Activated CD4-positive, alpha-beta memory T cell treated with anti-CD3 and anti-CD28 coated beads, Interleukin-2, amount 10 ng/mL, durations not matched to agents 7 days and 5 days (primary cell): ENCODE results near the gene PCDHGA6. TPM values are rescaled to one million over a fixed set of nuclear protein-coding genes. Genes with fewer than 3 reads are reported as not detected.

ENCODE experiments used
- CTCF ChIA-PET: fragments of 350-600 bp; sonication (Branson Sonifier 250); formaldehyde crosslinking; loops from one replicate; lab custom pipeline; 2021; ENCODE audit warnings: antibody characterized with exemption, inconsistent platforms; lab: Charles Lee
- POLR2A ChIA-PET: fragments of 350-600 bp; sonication (Branson Sonifier 250); formaldehyde crosslinking; loops from one replicate; lab custom pipeline; 2021; ENCODE audit warnings: antibody characterized with exemption; lab: Charles Lee
- DNase-seq: peaks from one replicate; pipeline ENCODE4 v3.0.0-alpha.2; 2020
- H3K27ac Mint-ChIP-seq: one replicate; pipeline ENCODE4 v1.8.0; 2021; ENCODE audit warnings: mild to moderate bottlenecking, mixed read lengths
- H3K27me3 Mint-ChIP-seq: one replicate; pipeline ENCODE4 v1.8.0; 2021; ENCODE audit warnings: mixed read lengths
- H3K36me3 Mint-ChIP-seq: one replicate; pipeline ENCODE4 v1.8.0; 2021; ENCODE audit warnings: low read depth, mixed read lengths
- H3K4me1 Mint-ChIP-seq: one replicate; pipeline ENCODE4 v1.8.0; 2021; ENCODE audit warnings: mixed read lengths
- H3K4me3 Mint-ChIP-seq: one replicate; pipeline ENCODE4 v1.8.0; 2021; ENCODE audit warnings: mild to moderate bottlenecking, mixed read lengths
- H3K9me3 Mint-ChIP-seq: one replicate; pipeline ENCODE4 v1.8.0; 2021; ENCODE audit warnings: mixed read lengths
- total RNA-seq, 2 experiments: library from RNA; stranded (reverse); gene quantifications; one replicate each; pipeline ENCODE4 v1.2.3, GENCODE V29; 2021

Gene PCDHGA6
- total RNA-seq, 2 experiments from 2014 or later = 0.10 TPM

GRCh38 chr5:141420855-141421488 lies 47.3 kb downstream of the PCDHGA6 start, which contains the start of gene PCDHGA11:
Gene PCDHGA11, plus strand, starts transcription at chr5:141421051. Its CDS starts 177 bp downstream, at chr5:141421228.
- Mint-ChIP-seq H3K27ac (peak within 1 kb of the TSS; percentile 5), H3K36me3 (peaks cover 23% of the 10 kb centered on the region), H3K9me3 (peaks cover 17% of the 10 kb centered on the region), H3K27me3 (peaks cover 64% of the 10 kb centered on the region), H3K4me3 (peak within 1 kb of the TSS; percentile 70), H3K4me1 (peaks cover 12% of the 10 kb centered on the region)
- ChIA-PET CTCF (interaction anchor here (0.6 to 2.5 kb wide), 22 partner anchors 8 to 560 kb away, joined by 3 to 16 read pairs (median 4); partner anchors contain the start of genes PCDHGA10, PCDHGA12, PCDHGA3 and PCDHGA4), POLR2A (interaction anchor here (0.6 to 1.6 kb wide), 7 partner anchors 8 to 97 kb away, joined by 3 to 5 read pairs (median 4); partner anchors contain the start of gene PCDHGA10)
- peak; percentile 46 for DNase-seq

GRCh38 chr5:141421489-141421855 lies 47.8 kb downstream of the PCDHGA6 start:
- Mint-ChIP-seq H3K4me1 (peaks cover 12% of the 10 kb centered on the region), H3K27me3 (peaks cover 66% of the 10 kb centered on the region), H3K27ac (no peak overlapping the region), H3K9me3 (peaks cover 17% of the 10 kb centered on the region), H3K4me3 (peak overlapping the region; percentile 70), H3K36me3 (peaks cover 23% of the 10 kb centered on the region)
- ChIA-PET CTCF (interaction anchor here (0.8 to 2.5 kb wide), 20 partner anchors 9 to 142 kb away, joined by 3 to 16 read pairs (median 4); partner anchors contain the start of genes PCDHGA10, PCDHGA12, PCDHGA3 and PCDHGA4), POLR2A (interaction anchor here (0.6 to 1.6 kb wide), 7 partner anchors 9 to 98 kb away, joined by 3 to 5 read pairs (median 4); partner anchors contain the start of gene PCDHGA10)
- no peak for DNase-seq

DNA sequence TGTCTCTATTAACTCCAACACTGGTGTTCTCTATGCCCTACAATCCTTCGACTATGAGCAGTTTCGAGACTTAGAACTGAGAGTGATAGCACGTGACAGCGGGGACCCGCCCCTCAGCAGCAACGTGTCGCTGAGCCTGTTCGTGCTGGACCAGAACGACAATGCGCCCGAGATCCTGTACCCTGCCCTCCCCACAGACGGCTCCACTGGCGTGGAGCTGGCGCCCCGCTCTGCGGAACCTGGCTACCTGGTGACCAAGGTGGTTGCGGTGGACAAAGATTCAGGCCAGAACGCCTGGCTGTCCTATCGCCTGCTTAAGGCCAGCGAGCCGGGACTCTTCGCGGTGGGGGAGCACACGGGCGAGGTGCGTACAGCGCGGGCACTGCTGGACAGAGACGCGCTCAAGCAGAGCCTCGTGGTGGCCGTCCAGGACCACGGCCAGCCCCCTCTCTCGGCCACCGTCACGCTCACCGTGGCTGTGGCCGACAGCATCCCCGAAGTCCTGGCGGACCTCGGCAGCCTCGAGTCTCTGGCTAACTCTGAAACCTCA lies 49.1 kb downstream of the PCDHGA6 start:
- Mint-ChIP-seq H3K4me3 (no peak overlapping the region), H3K4me1 (peaks cover 9% of the 10 kb centered on the region), H3K27me3 (peaks cover 65% of the 10 kb centered on the region), H3K9me3 (peaks cover 17% of the 10 kb centered on the region), H3K27ac (no peak overlapping the region), H3K36me3 (peaks cover 22% of the 10 kb centered on the region)
- no peak for DNase-seq
- ChIA-PET POLR2A (interaction anchor here (0.7 kb wide), 1 partner anchor 104 kb away, joined by 3 read pairs; no protein-coding TSS in a partner anchor), CTCF (interaction anchor here (2.5 kb wide), 1 partner anchor 10 kb away, joined by 16 read pairs; the partner anchor contains the start of gene PCDHGA10)

DNA sequence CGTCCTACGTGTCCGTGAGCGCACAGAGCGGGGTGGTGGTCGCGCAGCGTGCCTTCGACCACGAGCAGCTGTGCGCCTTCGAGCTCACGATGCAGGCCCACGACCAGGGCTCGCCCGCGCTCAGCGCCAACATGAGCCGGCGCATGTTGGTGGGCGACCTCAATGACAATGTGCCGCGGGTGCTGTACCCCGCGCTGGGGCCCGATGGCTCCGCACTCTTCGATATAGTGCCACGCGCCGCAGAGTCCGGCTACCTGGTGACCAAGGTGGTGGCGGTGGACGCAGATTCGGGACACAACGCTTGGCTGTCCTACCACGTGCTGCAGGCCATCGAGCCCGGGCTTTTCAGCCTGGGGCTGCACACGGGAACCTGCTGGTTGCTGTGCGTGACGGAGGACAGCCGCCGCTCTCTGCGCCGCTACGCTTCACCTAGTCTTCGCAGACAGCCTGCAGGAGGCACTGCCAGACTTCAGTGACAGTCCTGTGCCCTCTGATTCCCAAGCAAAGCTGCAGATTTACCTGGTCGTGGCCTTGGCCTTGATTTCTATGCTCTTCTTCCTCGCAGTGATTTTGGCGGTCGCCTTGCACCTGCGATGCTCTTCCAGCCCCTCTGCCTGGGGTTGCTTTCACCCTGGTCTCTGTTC lies 54.2 kb downstream of the PCDHGA6 start:
- peaks cover 13% of the 10 kb centered on the region for H3K36me3 Mint-ChIP-seq

More for the DNA sequence above, 54.2 kb downstream of the PCDHGA6 start:
- H3K4me1 Mint-ChIP-seq = peaks cover 6% of the 10 kb centered on the region
- H3K27me3 Mint-ChIP-seq = peaks cover 53% of the 10 kb centered on the region
- DNase-seq = no peak
- H3K27ac Mint-ChIP-seq = no peak overlapping the region
- peaks cover 12% of the 10 kb centered on the region for H3K9me3 Mint-ChIP-seq
- CTCF ChIA-PET = interaction anchor here (1.0 kb wide), 1 partner anchor 10 kb away, joined by 4 read pairs; no protein-coding TSS in a partner anchor
- POLR2A ChIA-PET = no interaction called here
- no peak overlapping the region for H3K4me3 Mint-ChIP-seq

Other genes starting within 250 kb of the PCDHGA6 start
- gene PCDHB5, start 238.7 kb upstream of the PCDHGA6 start, total RNA-seq = not detected
- gene PCDHB6, start 223.8 kb upstream of the PCDHGA6 start, total RNA-seq = not detected
- not detected for gene PCDHB7, start 201.2 kb upstream of the PCDHGA6 start, total RNA-seq
- not detected for gene PCDHB8, start 196.1 kb upstream of the PCDHGA6 start, total RNA-seq
- gene PCDHB16, start 191.5 kb upstream of the PCDHGA6 start, total RNA-seq = not detected
- not detected for gene PCDHB9, start 186.7 kb upstream of the PCDHGA6 start, total RNA-seq
- not detected for gene PCDHB10, start 181.5 kb upstream of the PCDHGA6 start, total RNA-seq
- gene PCDHB11, start 174.3 kb upstream of the PCDHGA6 start, total RNA-seq = not detected
- not detected for gene PCDHB12, start 165.2 kb upstream of the PCDHGA6 start, total RNA-seq
- gene PCDHB13, start 160.0 kb upstream of the PCDHGA6 start, total RNA-seq = not detected
- gene PCDHB14, start 150.5 kb upstream of the PCDHGA6 start, total RNA-seq = not detected
- gene PCDHB15, start 128.5 kb upstream of the PCDHGA6 start, total RNA-seq = not detected
- under 1 TPM; 0.38 to 0.50 TPM for gene SLC25A2, start 69.8 kb upstream of the PCDHGA6 start, total RNA-seq
- gene TAF7, start 53.1 kb upstream of the PCDHGA6 start, total RNA-seq = 10 to 100 TPM; 74.3 to 75.1 TPM
- gene PCDHGA1, start 43.4 kb upstream of the PCDHGA6 start, total RNA-seq = under 1 TPM in 1 of 2 experiments, not detected in 1; 0.05 TPM
- gene PCDHGA2, start 35.1 kb upstream of the PCDHGA6 start, total RNA-seq = under 1 TPM in 1 of 2 experiments, not detected in 1; 0.05 TPM
- gene PCDHGA3, start 30.1 kb upstream of the PCDHGA6 start, total RNA-seq = not detected
- under 1 TPM in 1 of 2 experiments, not detected in 1; 0.13 TPM for gene PCDHGB1, start 23.8 kb upstream of the PCDHGA6 start, total RNA-seq
- under 1 TPM; 0.08 to 0.10 TPM for gene PCDHGA4, start 18.9 kb upstream of the PCDHGA6 start, total RNA-seq
- gene PCDHGB2, start 13.9 kb upstream of the PCDHGA6 start, total RNA-seq = under 1 TPM; 0.18 to 0.23 TPM
- gene PCDHGA5, start 9.7 kb upstream of the PCDHGA6 start, total RNA-seq = not detected
- under 1 TPM; 0.10 to 0.25 TPM for gene PCDHGB3, start 3.6 kb upstream of the PCDHGA6 start, total RNA-seq
- under 1 TPM in 1 of 2 experiments, not detected in 1; 0.08 TPM for gene PCDHGA7, start 8.9 kb downstream of the PCDHGA6 start, total RNA-seq
- gene PCDHGB4, start 13.8 kb downstream of the PCDHGA6 start, total RNA-seq = not detected
- not detected for gene PCDHGA8, start 18.7 kb downstream of the PCDHGA6 start, total RNA-seq
- gene PCDHGB5, start 24.1 kb downstream of the PCDHGA6 start, total RNA-seq = not detected
- not detected for gene PCDHGA9, start 28.9 kb downstream of the PCDHGA6 start, total RNA-seq
- not detected for gene PCDHGB6, start 34.1 kb downstream of the PCDHGA6 start, total RNA-seq
- gene PCDHGA10, start 39.1 kb downstream of the PCDHGA6 start, total RNA-seq = under 1 TPM in 1 of 2 experiments, not detected in 1; 0.05 TPM
- under 1 TPM in 1 of 2 experiments, not detected in 1; 0.08 TPM for gene PCDHGB7, start 43.8 kb downstream of the PCDHGA6 start, total RNA-seq
- not detected for gene PCDHGA11, start 47.2 kb downstream of the PCDHGA6 start, total RNA-seq
- not detected for gene PCDHGA12, start 56.6 kb downstream of the PCDHGA6 start, total RNA-seq
- not detected for gene PCDHGC3, start 102.1 kb downstream of the PCDHGA6 start, total RNA-seq
- not detected for gene PCDHGC4, start 111.1 kb downstream of the PCDHGA6 start, total RNA-seq
- gene PCDHGC5, start 115.2 kb downstream of the PCDHGA6 start, total RNA-seq = not detected
- 100 to 1,000 TPM; 317 to 323 TPM for gene DIAPH1, start 245.1 kb downstream of the PCDHGA6 start, total RNA-seq